Measurements from ENCODE around the gene SPSB1. TPM values are rescaled to one million over a fixed set of nuclear protein-coding genes. Genes with fewer than 3 reads are reported as not detected.

SPSB1 gene
- total and polyA plus RNA-seq, 2 experiments from 2014 or later = 2.4 to 6.8 TPM

GRCh38 chr1:9321480-9321849, 28.8 kb downstream of the SPSB1 start:
- H3K36me3 Mint-ChIP-seq (ENCODE audit: low read depth) = no peaks in the 10 kb centered on the region
- no peaks in the 10 kb centered on the region for H3K36me3 ChIP-seq (ENCODE audit: insufficient read depth)
- peaks cover 17% of the 10 kb centered on the region for H3K27me3 Mint-ChIP-seq (ENCODE audit: insufficient read depth, low read depth, poor library complexity)
- no peaks in the 10 kb centered on the region for H3K79me2 ChIP-seq (replicated peaks; ENCODE audit: insufficient read depth)
- no peaks in the 10 kb centered on the region for H4K20me1 ChIP-seq (replicated peaks; ENCODE audit: insufficient read depth)
- ATAC-seq = no peak
- H2AFZ ChIP-seq = no peak overlapping the region
- TF ChIP-seq ETS1 (IDR thresholded peaks at IDR 0.05) = no peak
- no peak for TF ChIP-seq STAT1 (IDR thresholded peaks at IDR 0.05; ENCODE audit: unreplicated experiment)
- TF ChIP-seq POLR2AphosphoS5 (IDR thresholded peaks at IDR 0.05; ENCODE audit: low read depth) = no peak
- TF ChIP-seq EZH2 (IDR thresholded peaks at IDR 0.05; ENCODE audit: low read depth, unreplicated experiment) = no peak
- TF ChIP-seq JUNB (IDR thresholded peaks at IDR 0.05; ENCODE audit: unreplicated experiment) = no peak
- no peak for TF ChIP-seq NANOG (IDR thresholded peaks at IDR 0.05; ENCODE audit: borderline replicate concordance)
- no peak for TF ChIP-seq REST (IDR thresholded peaks at IDR 0.05; ENCODE audit: unreplicated experiment)
- TF ChIP-seq ZNF114 (CRISPR knock-in tag; IDR thresholded peaks at IDR 0.05) = no peak
- TF ChIP-seq ZNF331 (CRISPR knock-in tag; IDR thresholded peaks at IDR 0.05; ENCODE audit: low read depth) = no peak
- TF ChIP-seq CREB1 (CRISPR knock-in tag; IDR thresholded peaks at IDR 0.05; ENCODE audit: low read depth) = no peak
- no peak for TF ChIP-seq ZNF462 (CRISPR knock-in tag; IDR thresholded peaks at IDR 0.05)
- no peak for TF ChIP-seq CTCF (conservative IDR thresholded peaks at IDR 0.05; ENCODE audit: low read depth in 2 of 2)
- TF ChIP-seq EZH2phosphoT487 (IDR thresholded peaks at IDR 0.05; ENCODE audit: unreplicated experiment) = no peak
- no peak overlapping the region for H3K4me2 ChIP-seq
- 0 out of 2 replicates have a peak, but pooled peaks cover 2% of the 10 kb centered on the region for H3F3A ChIP-seq (replicated peaks; ENCODE audit: low read depth)
- no peaks in the 10 kb centered on the region for H3K9me2 ChIP-seq (ENCODE audit: insufficient read depth)
- no peaks in the 10 kb centered on the region; the same call in 2 of the 3 replicates for H3K9me3 Mint-ChIP-seq
- no peak for DNase-seq (ENCODE audit: low spot score)
- H3K27ac Mint-ChIP-seq = no peak overlapping the region
- peaks cover 26% of the 10 kb centered on the region for H3K4me1 ChIP-seq (ENCODE audit: insufficient read depth)
- H3K27me3 ChIP-seq (ENCODE audit: insufficient read depth) = no peaks in the 10 kb centered on the region
- H3K4me3 Mint-ChIP-seq = peak overlapping the region; percentile 35; the same call in 1 of the 3 replicates
- H3K27ac ChIP-seq (ENCODE audit: low read depth) = peak overlapping the region; percentile 63; the same call in 1 of the 2 replicates
- peaks cover 43% of the 10 kb centered on the region for H3K4me1 Mint-ChIP-seq
- no peak overlapping the region for H3K4me3 ChIP-seq

Measured in GM23338 (cell line).